Fibroblast of pulmonary artery (primary cell): ENCODE data around the gene TMPRSS2.
A peak's percentile ranks its signal among the peaks of the same experiment; 100 is the strongest.

Experiments
- DNase-seq: peaks from one replicate; pipeline ENCODE4 v3.0.0-alpha.2; 2010; ENCODE audit warnings: low read depth
- H3K4me3 ChIP-seq: replicated peaks from 2 replicates; pipeline ENCODE4 v1.5.1; 2011; ENCODE audit warnings: low read depth, mild to moderate bottlenecking, control low read depth, low read length, moderate library complexity
- TF ChIP-seq, protein P1 (sequence below): IDR thresholded peaks from 2 replicates; pipeline ENCODE4 v1.5.1; 2011; ENCODE audit warnings: mild to moderate bottlenecking, control low read depth, low read length, inconsistent platforms; ENCODE audit errors: missing control alignments

TMPRSS2 gene

DNA sequence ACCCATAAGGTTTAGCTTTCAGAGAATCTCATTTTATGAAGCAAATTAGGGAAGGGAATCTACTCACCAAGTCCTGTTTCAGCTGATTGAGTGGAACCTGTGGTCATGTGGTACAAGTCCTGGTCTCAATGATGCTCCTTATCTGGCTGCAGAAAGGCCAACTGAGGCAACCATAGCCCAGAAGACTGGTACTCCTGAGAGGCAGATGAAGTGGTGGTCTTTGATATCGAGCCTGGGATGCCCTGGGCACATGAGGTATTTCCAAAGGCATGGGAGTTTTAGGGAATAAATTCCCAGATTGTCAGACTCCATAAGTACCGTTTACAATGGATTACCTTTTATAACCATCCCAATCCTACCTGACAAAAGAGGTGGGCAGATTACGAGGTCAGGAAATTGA lies 78.7 kb downstream of the TMPRSS2 start:
- TF ChIP-seq, protein P1, sequence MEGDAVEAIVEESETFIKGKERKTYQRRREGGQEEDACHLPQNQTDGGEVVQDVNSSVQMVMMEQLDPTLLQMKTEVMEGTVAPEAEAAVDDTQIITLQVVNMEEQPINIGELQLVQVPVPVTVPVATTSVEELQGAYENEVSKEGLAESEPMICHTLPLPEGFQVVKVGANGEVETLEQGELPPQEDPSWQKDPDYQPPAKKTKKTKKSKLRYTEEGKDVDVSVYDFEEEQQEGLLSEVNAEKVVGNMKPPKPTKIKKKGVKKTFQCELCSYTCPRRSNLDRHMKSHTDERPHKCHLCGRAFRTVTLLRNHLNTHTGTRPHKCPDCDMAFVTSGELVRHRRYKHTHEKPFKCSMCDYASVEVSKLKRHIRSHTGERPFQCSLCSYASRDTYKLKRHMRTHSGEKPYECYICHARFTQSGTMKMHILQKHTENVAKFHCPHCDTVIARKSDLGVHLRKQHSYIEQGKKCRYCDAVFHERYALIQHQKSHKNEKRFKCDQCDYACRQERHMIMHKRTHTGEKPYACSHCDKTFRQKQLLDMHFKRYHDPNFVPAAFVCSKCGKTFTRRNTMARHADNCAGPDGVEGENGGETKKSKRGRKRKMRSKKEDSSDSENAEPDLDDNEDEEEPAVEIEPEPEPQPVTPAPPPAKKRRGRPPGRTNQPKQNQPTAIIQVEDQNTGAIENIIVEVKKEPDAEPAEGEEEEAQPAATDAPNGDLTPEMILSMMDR: no peak
- no peak overlapping the region for H3K4me3 ChIP-seq
- DNase-seq: no peak

DNA sequence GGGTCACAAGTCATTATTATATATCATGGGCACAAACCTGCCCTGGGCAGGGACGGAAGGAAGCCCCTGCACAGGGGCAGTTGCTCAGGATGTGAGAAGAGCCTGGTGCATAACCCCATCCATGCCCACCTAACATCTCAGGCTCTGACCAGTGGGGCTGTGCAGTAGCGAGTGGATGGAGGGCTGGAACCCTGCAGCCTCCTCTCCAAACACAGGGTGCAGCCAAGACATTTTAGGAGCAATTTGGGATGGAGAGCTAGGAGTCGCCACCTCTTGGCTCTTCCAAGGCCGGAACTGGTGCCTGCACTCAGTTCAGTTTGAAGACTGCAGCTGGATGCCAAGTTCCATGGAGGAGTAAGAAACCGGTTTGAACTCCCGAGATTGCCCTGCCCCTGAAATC lies 79.1 kb downstream of the TMPRSS2 start:
- no peak overlapping the region for H3K4me3 ChIP-seq
- no peak for DNase-seq
- TF ChIP-seq, protein P1: no peak

DNA sequence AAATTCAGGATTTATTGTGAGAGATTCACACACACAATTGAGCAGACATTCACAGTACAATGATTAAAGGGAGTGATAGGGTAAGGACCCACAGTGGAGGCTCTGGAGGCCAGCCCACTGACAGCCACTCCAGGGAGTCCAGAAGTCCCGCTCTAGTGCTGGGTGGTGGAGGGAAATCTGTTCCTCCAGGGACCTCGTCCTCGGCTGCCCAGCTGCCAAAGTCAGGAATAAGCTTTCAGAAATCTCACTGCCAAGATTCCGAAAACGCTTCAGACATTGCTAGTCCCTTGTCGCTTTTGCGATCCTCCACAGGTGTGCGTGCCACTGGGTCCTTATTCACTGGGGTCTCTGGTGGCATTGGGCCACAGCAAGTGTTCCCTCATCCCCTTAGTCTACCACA lies 79.6 kb downstream of the TMPRSS2 start:
- no peak overlapping the region for H3K4me3 ChIP-seq
- no peak for DNase-seq
- TF ChIP-seq, protein P1: no peak

DNA sequence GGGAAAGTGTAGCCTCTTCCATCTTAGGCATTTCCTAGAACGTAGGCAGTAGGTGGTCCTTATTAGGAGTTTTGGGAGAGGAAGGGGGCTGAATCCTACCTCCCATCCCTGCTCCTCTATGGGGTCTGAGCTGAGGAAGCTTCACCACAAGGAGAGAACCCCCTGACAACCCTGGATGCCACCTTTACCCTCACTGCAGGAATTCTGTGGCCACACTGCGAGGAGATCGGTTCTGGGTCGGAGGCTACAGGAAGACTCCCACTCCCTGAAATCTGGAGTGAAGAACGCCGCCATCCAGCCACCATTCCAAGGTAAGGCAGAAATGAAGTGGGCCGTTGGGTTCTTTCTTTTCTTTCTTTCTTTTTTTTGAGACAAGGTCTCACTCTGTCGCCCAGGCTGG lies 80.4 kb downstream of the TMPRSS2 start:
- no peak overlapping the region for H3K4me3 ChIP-seq

DNA sequence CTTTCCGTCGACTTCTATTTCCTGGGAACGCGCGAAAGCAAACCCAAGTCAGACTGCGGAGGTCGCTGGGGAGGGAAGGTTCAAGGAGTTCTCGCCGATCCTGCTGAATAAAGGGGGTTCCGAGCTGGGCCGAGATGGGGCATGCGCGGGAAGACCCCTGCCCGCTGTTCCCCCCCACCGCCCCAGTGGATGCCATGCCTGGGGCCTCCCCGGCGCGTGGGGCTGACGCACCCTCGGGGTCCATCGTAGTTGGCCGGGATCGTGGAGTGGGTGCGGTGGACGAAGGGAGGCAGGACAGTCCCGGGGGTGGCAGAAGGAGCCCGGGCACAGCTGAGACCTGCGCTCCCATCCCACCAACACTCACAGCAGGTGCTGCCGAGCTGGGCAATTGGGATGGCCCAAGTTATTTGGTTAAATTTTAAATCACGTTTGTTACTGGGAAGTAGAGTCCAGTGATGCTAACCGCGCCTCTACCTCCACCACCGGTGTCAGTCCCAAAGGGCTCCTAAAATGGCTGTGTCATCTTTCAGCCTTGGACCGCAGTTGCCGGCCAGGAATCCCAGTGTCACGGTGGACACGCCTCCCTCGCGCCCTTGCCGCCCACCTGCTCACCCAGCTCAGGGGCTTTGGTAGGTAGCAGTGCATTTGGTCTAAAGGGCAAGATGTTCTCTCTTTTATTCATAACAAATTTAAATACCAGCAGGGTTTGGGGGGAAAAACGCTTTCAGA lies 81.1 kb downstream of the TMPRSS2 start:
- DNase-seq: no peak
- H3K4me3 ChIP-seq: peak overlapping the region; percentile 56
- TF ChIP-seq, protein P1: no peak

More for the DNA sequence above, 80.4 kb downstream of the TMPRSS2 start:
- DNase-seq: no peak
- TF ChIP-seq, protein P1: no peak

DNA sequence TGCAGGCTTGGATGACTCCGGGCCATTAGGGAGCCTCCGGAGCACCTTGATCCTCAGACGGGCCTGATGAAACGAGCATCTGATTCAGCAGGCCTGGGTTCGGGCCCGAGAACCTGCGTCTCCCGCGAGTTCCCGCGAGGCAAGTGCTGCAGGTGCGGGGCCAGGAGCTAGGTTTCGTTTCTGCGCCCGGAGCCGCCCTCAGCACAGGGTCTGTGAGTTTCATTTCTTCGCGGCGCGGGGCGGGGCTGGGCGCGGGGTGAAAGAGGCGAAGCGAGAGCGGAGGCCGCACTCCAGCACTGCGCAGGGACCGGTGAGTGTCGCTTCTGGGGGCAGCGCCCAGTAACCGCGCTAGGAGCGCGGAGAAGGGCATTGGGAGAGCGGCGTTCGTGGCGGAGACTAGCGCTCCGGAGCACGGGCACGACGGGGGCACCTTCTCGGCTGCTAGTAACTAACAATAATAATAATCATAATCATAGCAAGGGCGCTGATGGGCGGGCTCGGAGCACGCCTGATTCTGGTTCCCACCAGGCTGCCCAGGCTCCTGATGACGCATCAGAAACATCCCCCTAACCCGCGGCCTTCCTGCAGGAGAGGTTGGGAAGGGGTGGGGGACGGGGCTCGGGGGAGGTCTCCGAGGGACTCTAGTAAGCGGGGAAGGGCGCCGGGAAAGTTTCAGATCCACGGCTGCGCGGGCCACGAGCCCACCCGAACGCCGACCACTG lies 81.8 kb downstream of the TMPRSS2 start, which contains the start of gene MX1:
Gene MX1 (plus strand): TSS at position 286 of the 722 bp plus-strand sequence. CDS start 5,832 bp downstream, outside the sequence.
- DNase-seq: peak; percentile 19
- TF ChIP-seq, protein P1: no peak
- H3K4me3 ChIP-seq: peak within 1 kb of the TSS; percentile 56
